Hepatocyte (in vitro differentiated cells): ENCODE measurements around the gene FBH1. TPM values are rescaled to one million over a fixed set of nuclear protein-coding genes. Genes with fewer than 3 reads are reported as not detected.

Experiments
- DNase-seq: peaks from one replicate; pipeline ENCODE4 v3.0.0-alpha.2; 2016; ENCODE audit warnings: low spot score
- H2AFZ ChIP-seq: fragments of 200-600 bp; sonication (generic); 2 replicates; pipeline ENCODE4 v1.6.0; 2016; ENCODE audit warnings: antibody characterized with exemption, mild to moderate bottlenecking
- H3K27ac ChIP-seq: fragments of 200-600 bp; sonication (generic); 2 replicates; pipeline ENCODE4 v1.5.1; 2016; ENCODE audit warnings: mild to moderate bottlenecking
- H3K27me3 ChIP-seq: fragments of 200-600 bp; sonication (generic); 2 replicates; pipeline ENCODE4 v1.6.1; 2016
- H3K36me3 ChIP-seq: fragments of 200-600 bp; sonication (generic); replicated peaks from 2 replicates; pipeline ENCODE4 v1.5.1; 2016; ENCODE audit warnings: low read depth; ENCODE audit not compliant: insufficient read depth
- H3K4me1 ChIP-seq: fragments of 200-600 bp; sonication (generic); 2 replicates; pipeline ENCODE4 v1.5.1; 2016; ENCODE audit warnings: mild to moderate bottlenecking, moderate library complexity; ENCODE audit not compliant: insufficient read depth
- H3K4me2 ChIP-seq: fragments of 200-600 bp; sonication (generic); 2 replicates; pipeline ENCODE4 v1.6.0; 2016
- H3K4me3 ChIP-seq: fragments of 200-600 bp; sonication (generic); 2 replicates; pipeline ENCODE4 v1.5.1; 2016; ENCODE audit warnings: mild to moderate bottlenecking
- H3K79me2 ChIP-seq: fragments of 200-600 bp; sonication (generic); 2 replicates; pipeline ENCODE4 v1.6.0; 2017; ENCODE audit warnings: mild to moderate bottlenecking
- H3K9me2 ChIP-seq: fragments of 200-600 bp; sonication (generic); replicated peaks from 2 replicates; pipeline ENCODE4 v1.6.0; 2017; ENCODE audit warnings: mild to moderate bottlenecking; ENCODE audit not compliant: insufficient read depth
- H3K9me3 ChIP-seq: fragments of 200-600 bp; sonication (generic); 2 replicates; pipeline ENCODE4 v1.5.1; 2016; ENCODE audit warnings: low read depth, mild to moderate bottlenecking
- H4K20me1 ChIP-seq: fragments of 200-600 bp; sonication (generic); 2 replicates; pipeline ENCODE4 v1.6.0; 2016; ENCODE audit warnings: mild to moderate bottlenecking; ENCODE audit not compliant: insufficient read depth, poor library complexity, severe bottlenecking
- CTCF ChIP-seq: fragments of 200-600 bp; sonication (generic); IDR thresholded peaks from 2 replicates; pipeline ENCODE4 v1.5.1; 2016; ENCODE audit warnings: antibody characterized with exemption, mild to moderate bottlenecking; ENCODE audit not compliant: poor library complexity
- EZH2 ChIP-seq: fragments of 200-600 bp; sonication (generic); IDR thresholded peaks from 2 replicates; pipeline ENCODE4 v1.6.1; 2016; ENCODE audit warnings: antibody characterized with exemption, mild to moderate bottlenecking, borderline replicate concordance
- EZH2phosphoT487 ChIP-seq: fragments of 200-600 bp; sonication (generic); IDR thresholded peaks from one replicate; pipeline ENCODE4 v1.6.1; 2018; ENCODE audit warnings: antibody characterized with exemption, mild to moderate bottlenecking, low read depth, moderate library complexity; ENCODE audit not compliant: unreplicated experiment, severe bottlenecking
- WGBS: methylation state at CpG from one replicate; pipeline ENCODE4 v1.1.6; 2016; ENCODE audit warnings: low lambda C conversion rate; ENCODE audit errors: missing lambda C conversion rate; 5-methylcytosine and 5-hydroxymethylcytosine counted together
- polyA plus RNA-seq: library from polyadenylated mRNA; unstranded; fragments of >200 nt; fragmentation: Nextera tagmentation; extraction: Ambion mirVana; gene quantifications from 2 replicates; pipeline ENCODE4 v1.2.1, GENCODE V29; 2016
- total RNA-seq: library from RNA; depleted of rRNA; stranded (reverse); fragments of >200 nt; gene quantifications from 2 replicates; pipeline ENCODE4 v1.2.3, GENCODE V29; 2014

The FBH1 gene
- total and polyA plus RNA-seq, 2 experiments from 2014 or later = 66.4 to 80.3 TPM

GRCh38 chr10:5951721-5952407 is 61.8 kb downstream of the FBH1 start:
- H3K27ac ChIP-seq = no peak overlapping the region
- no peaks in the 10 kb centered on the region for H3K4me1 ChIP-seq
- H3K4me3 ChIP-seq = no peak overlapping the region
- no peak for TF ChIP-seq EZH2
- no peak for TF ChIP-seq CTCF
- no peak for TF ChIP-seq EZH2phosphoT487
- no peaks in the 10 kb centered on the region for H3K36me3 ChIP-seq
- WGBS = 88% methylated on average over 6 of the region's 6 CpGs
- no peak overlapping the region for H3K4me2 ChIP-seq
- no peaks in the 10 kb centered on the region for H4K20me1 ChIP-seq
- no peaks in the 10 kb centered on the region for H3K27me3 ChIP-seq
- no peaks in the 10 kb centered on the region for H3K79me2 ChIP-seq
- no peak for DNase-seq
- H3K9me3 ChIP-seq = no peaks in the 10 kb centered on the region
- no peaks in the 10 kb centered on the region for H3K9me2 ChIP-seq
- H2AFZ ChIP-seq = no peak overlapping the region

GRCh38 chr10:5952731-5953385 is 62.8 kb downstream of the FBH1 start:
- Histone ChIP-seq H3K27ac (no peak overlapping the region), H3K4me3 (no peak overlapping the region), H3K36me3 (no peaks in the 10 kb centered on the region), H3K79me2 (no peaks in the 10 kb centered on the region), H3K4me2 (no peak overlapping the region), H3K27me3 (no peaks in the 10 kb centered on the region), H3K4me1 (no peaks in the 10 kb centered on the region), H2AFZ (no peak overlapping the region), H3K9me2 (no peaks in the 10 kb centered on the region), H3K9me3 (no peaks in the 10 kb centered on the region), H4K20me1 (no peaks in the 10 kb centered on the region)
- no peak for DNase-seq
- TF ChIP-seq EZH2 = no peak
- no peak for TF ChIP-seq CTCF
- no peak for TF ChIP-seq EZH2phosphoT487
- WGBS = 79% methylated on average over 20 of the region's 20 CpGs

- Histone ChIP-seq H3K9me2 (no peaks in the 10 kb centered on the region), H2AFZ (no peak overlapping the region), H3K9me3 (no peaks in the 10 kb centered on the region), H3K79me2 (no peaks in the 10 kb centered on the region), H3K27ac (no peak overlapping the region), H3K27me3 (no peaks in the 10 kb centered on the region), H3K36me3 (no peaks in the 10 kb centered on the region), H3K4me3 (no peak overlapping the region), H3K4me2 (no peak overlapping the region), H3K4me1 (no peaks in the 10 kb centered on the region), H4K20me1 (no peaks in the 10 kb centered on the region)
- no peak for DNase-seq
- TF ChIP-seq EZH2 = no peak
- WGBS = 83% methylated on average over 5 of the region's 5 CpGs
Measured at GRCh38 chr10:5953676-5954075, 63.6 kb downstream of the FBH1 start.

GRCh38 chr10:5956146-5956936 is 66.3 kb downstream of the FBH1 start:
- Histone ChIP-seq H3K4me1 (no peaks in the 10 kb centered on the region), H2AFZ (no peak overlapping the region), H3K9me2 (no peaks in the 10 kb centered on the region), H3K27ac (no peak overlapping the region), H3K4me2 (no peak overlapping the region), H3K79me2 (no peaks in the 10 kb centered on the region), H3K27me3 (no peaks in the 10 kb centered on the region), H3K9me3 (no peaks in the 10 kb centered on the region), H3K36me3 (no peaks in the 10 kb centered on the region), H4K20me1 (no peaks in the 10 kb centered on the region), H3K4me3 (no peak overlapping the region)
- no peak for TF ChIP-seq CTCF
- no peak for TF ChIP-seq EZH2
- TF ChIP-seq EZH2phosphoT487 = no peak
- 86% methylated on average over 17 of the region's 17 CpGs for WGBS
- DNase-seq = no peak
